OCI-LY1 (cell line): Measurements from ENCODE around the gene PRICKLE4.

Source experiments
- H2AFZ ChIP-seq: fragments of 200-600 bp; sonication (generic), shearing (Covaris generic); 2 replicates; pipeline ENCODE4 v1.6.0; 2014; ENCODE audit warnings: antibody characterized with exemption, mild to moderate bottlenecking, low read length
- H3F3A ChIP-seq: fragments of 200-600 bp; sonication (generic), shearing (Covaris generic); 2 replicates; pipeline ENCODE4 v1.6.0; 2014; ENCODE audit warnings: mild to moderate bottlenecking, antibody characterized with exemption, low read length, moderate library complexity; ENCODE audit not compliant: insufficient read depth
- H3K27ac ChIP-seq: fragments of 200-600 bp; sonication (generic); 2 replicates; pipeline ENCODE4 v1.5.1; 2014; ENCODE audit warnings: low read length, mixed run types, mild to moderate bottlenecking, low read depth; ENCODE audit not compliant: poor library complexity, severe bottlenecking
- H3K27me3 ChIP-seq: fragments of 200-600 bp; sonication (generic); 2 replicates; pipeline ENCODE4 v1.6.0; 2014; ENCODE audit warnings: antibody characterized with exemption, mild to moderate bottlenecking, low read length, moderate library complexity; ENCODE audit not compliant: insufficient read depth
- H3K36me3 ChIP-seq: fragments of 200-600 bp; sonication (generic); 2 replicates; pipeline ENCODE4 v1.6.1; 2014; ENCODE audit warnings: mild to moderate bottlenecking, antibody characterized with exemption, low read length, moderate library complexity, mixed read lengths; ENCODE audit not compliant: insufficient read depth
- H3K4me1 ChIP-seq: fragments of 200-600 bp; sonication (generic); 2 replicates; pipeline ENCODE4 v1.5.1; 2014; ENCODE audit warnings: mild to moderate bottlenecking, low read length, moderate library complexity; ENCODE audit not compliant: insufficient read depth, severe bottlenecking
- H3K4me2 ChIP-seq: fragments of 200-600 bp; sonication (generic), shearing (Covaris generic); 2 replicates; pipeline ENCODE4 v1.6.1; 2014; ENCODE audit warnings: low read length
- H3K4me3 ChIP-seq: fragments of 200-600 bp; sonication (generic); 2 replicates; pipeline ENCODE4 v1.5.1; 2014; ENCODE audit warnings: low read length, low read depth, mild to moderate bottlenecking, mixed read lengths; ENCODE audit not compliant: poor library complexity, severe bottlenecking
- H3K79me2 ChIP-seq: fragments of 200-600 bp; shearing (Covaris generic); 2 replicates; pipeline ENCODE4 v1.6.1; 2016; ENCODE audit warnings: mixed run types, low read length, mixed read lengths; ENCODE audit not compliant: insufficient read depth
- H3K9ac ChIP-seq: fragments of 200-600 bp; sonication (generic), shearing (Covaris generic); 2 replicates; pipeline ENCODE4 v1.6.1; 2014; ENCODE audit warnings: mild to moderate bottlenecking, low read length, mixed read lengths
- H3K9me2 ChIP-seq: fragments of 200-600 bp; sonication (generic), shearing (Covaris generic); 2 replicates; pipeline ENCODE4 v1.6.1; 2014; ENCODE audit warnings: low read depth, mild to moderate bottlenecking, low read length, mixed read lengths
- H3K9me3 ChIP-seq: fragments of 200-600 bp; shearing (Covaris generic); 2 replicates; pipeline ENCODE4 v1.6.1; 2014; ENCODE audit warnings: low read length, mixed read lengths
- H4K20me1 ChIP-seq: fragments of 200-600 bp; sonication (generic), shearing (Covaris generic); 2 replicates; pipeline ENCODE4 v1.6.0; 2016; ENCODE audit warnings: mild to moderate bottlenecking, low read length; ENCODE audit not compliant: insufficient read depth
- CTCF ChIP-seq: fragments of 200-600 bp; sonication (generic), shearing (Covaris generic); IDR thresholded peaks from 2 replicates; pipeline ENCODE4 v1.5.1; 2017; ENCODE audit warnings: mild to moderate bottlenecking, antibody characterized with exemption, low read length, moderate library complexity, mixed read lengths
- EZH2 ChIP-seq: fragments of 200-600 bp; sonication (generic), shearing (Covaris generic); IDR thresholded peaks from 2 replicates; pipeline ENCODE4 v1.8.0; 2017; ENCODE audit warnings: borderline replicate concordance, mixed run types, mild to moderate bottlenecking, antibody characterized with exemption, low read length, moderate library complexity, mixed read lengths

PRICKLE4 gene

GRCh38 chr6:41740366-41741162, 40.0 kb upstream of the PRICKLE4 start:
- no peaks in the 10 kb centered on the region for H3K9me3 ChIP-seq
- peaks cover 8% of the 10 kb centered on the region; the same call in 1 of the 2 replicates for H3K27me3 ChIP-seq
- H3K27ac ChIP-seq = no peak overlapping the region
- H3K9me2 ChIP-seq = no peaks in the 10 kb centered on the region
- no peaks in the 10 kb centered on the region for H4K20me1 ChIP-seq
- no peak overlapping the region for H3K9ac ChIP-seq
- H3K4me1 ChIP-seq = peaks cover 6% of the 10 kb centered on the region
- no peaks in the 10 kb centered on the region for H3K36me3 ChIP-seq
- no peak for TF ChIP-seq EZH2
- no peak for TF ChIP-seq CTCF
- no peaks in the 10 kb centered on the region for H3F3A ChIP-seq
- H3K79me2 ChIP-seq = no peaks in the 10 kb centered on the region
- no peak overlapping the region for H3K4me3 ChIP-seq
- no peak overlapping the region for H2AFZ ChIP-seq
- H3K4me2 ChIP-seq = no peak overlapping the region

- no peaks in the 10 kb centered on the region for H3F3A ChIP-seq
- H3K4me1 ChIP-seq = no peaks in the 10 kb centered on the region
- H4K20me1 ChIP-seq = no peaks in the 10 kb centered on the region
- TF ChIP-seq EZH2 (no peak), CTCF (no peak)
- no peak overlapping the region for H3K27ac ChIP-seq
- no peaks in the 10 kb centered on the region for H3K9me3 ChIP-seq
- no peaks in the 10 kb centered on the region for H3K79me2 ChIP-seq
- H3K27me3 ChIP-seq = peaks cover 8% of the 10 kb centered on the region; the same call in 1 of the 2 replicates
- H3K4me3 ChIP-seq = no peak overlapping the region
- H2AFZ ChIP-seq = no peak overlapping the region
- no peak overlapping the region for H3K4me2 ChIP-seq
- H3K9me2 ChIP-seq = no peaks in the 10 kb centered on the region
- H3K36me3 ChIP-seq = no peaks in the 10 kb centered on the region
- H3K9ac ChIP-seq = no peak overlapping the region
Measured at GRCh38 chr6:41741625-41742490, 38.7 kb upstream of the PRICKLE4 start.

- no peak for TF ChIP-seq EZH2
- TF ChIP-seq CTCF = no peak
- peaks cover 8% of the 10 kb centered on the region; the same call in 1 of the 2 replicates for H3K27me3 ChIP-seq
- no peaks in the 10 kb centered on the region for H4K20me1 ChIP-seq
- no peaks in the 10 kb centered on the region for H3K79me2 ChIP-seq
- H2AFZ ChIP-seq = no peak overlapping the region
- no peak overlapping the region for H3K4me2 ChIP-seq
- no peaks in the 10 kb centered on the region for H3K4me1 ChIP-seq
- no peaks in the 10 kb centered on the region for H3K36me3 ChIP-seq
- H3K27ac ChIP-seq = no peak overlapping the region
- no peaks in the 10 kb centered on the region for H3K9me2 ChIP-seq
- H3K4me3 ChIP-seq = no peak overlapping the region
- H3F3A ChIP-seq = no peaks in the 10 kb centered on the region
- H3K9me3 ChIP-seq = no peaks in the 10 kb centered on the region
- no peak overlapping the region for H3K9ac ChIP-seq
Measured at GRCh38 chr6:41743406-41744235, 37.0 kb upstream of the PRICKLE4 start.
